Stimulated activated CD8-positive, alpha-beta memory T cell treated with anti-CD3 and anti-CD28 coated beads, Interleukin-15, amount 100 ng/mL, for 4 hours (primary cell): ENCODE data around the gene PRR23A.

Experiments
- DNase-seq, 2 donors: peaks; one replicate each; pipeline ENCODE4 v3.0.0-alpha.2; 2020; ENCODE audit warnings: low read depth in 2 of 2

PRR23A gene

DNA sequence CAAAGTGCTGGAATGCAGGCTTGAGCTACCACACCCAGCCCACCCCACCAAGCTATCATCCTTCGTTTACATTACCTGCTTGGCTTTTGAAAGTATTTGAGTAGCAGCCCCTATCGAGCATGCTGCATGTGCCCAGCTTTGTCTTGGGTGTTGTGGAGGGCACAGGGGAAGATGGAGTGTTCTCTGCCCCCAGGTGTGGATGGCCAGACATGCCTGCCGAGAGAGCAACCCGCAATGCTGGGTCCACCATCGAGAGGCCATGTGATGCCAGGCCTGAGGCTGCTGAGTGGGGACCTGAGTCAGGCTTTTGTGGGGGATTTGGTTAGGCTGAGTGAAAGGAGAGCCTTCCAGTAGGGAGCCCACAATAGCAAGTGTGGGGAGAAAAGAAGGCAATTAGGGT lies 33.1 kb downstream of the PRR23A start:
- DNase-seq = no peak

- no peak for DNase-seq
Measured at GRCh38 chr3:138971766-138972320, 34.2 kb downstream of the PRR23A start.

DNA sequence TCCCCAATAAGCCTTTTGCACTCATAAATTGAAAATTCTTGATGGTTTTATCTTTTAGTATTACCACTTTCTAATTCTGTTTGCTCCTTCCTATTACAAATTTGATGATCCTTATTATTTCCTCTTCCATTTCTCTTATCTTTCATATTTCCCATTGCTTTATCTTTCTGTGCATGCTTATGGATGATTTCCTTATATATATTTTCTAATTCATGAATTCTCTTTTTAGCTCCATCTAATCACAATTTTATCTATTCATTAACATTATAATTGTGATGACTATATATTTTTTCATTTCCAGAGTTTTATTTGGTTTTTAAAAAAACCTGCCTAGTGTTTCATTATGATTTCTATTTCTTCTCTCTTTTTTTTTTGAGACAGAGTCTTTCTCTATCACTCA lies 41.1 kb downstream of the PRR23A start:
- no peak for DNase-seq

GRCh38 chr3:138964264-138964663 lies 41.8 kb downstream of the PRR23A start:
- DNase-seq = no peak

- DNase-seq = no peak
Measured at GRCh38 chr3:138962854-138963560, 43.1 kb downstream of the PRR23A start.

DNA sequence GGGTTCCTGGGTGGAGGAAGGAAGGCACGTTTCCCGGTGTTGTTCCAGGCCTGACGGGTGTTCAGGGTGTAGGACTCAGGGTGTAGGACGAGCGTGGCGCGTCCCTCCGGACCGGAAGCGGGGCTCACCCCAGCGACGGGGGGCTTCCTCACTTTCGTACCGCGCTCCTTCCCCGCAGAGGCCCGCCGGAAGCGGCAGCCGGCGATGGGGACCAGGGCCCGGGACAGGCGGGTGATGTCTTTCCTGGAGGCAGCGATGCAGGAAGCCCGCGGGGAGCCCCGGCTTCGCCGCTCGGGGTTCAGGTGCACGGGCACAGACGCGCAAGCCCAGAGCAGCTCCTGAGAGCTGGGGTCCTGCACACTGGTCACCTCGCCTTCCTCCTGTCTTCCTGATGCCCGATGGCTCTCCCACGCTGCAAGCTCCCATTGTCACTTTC lies 45.6 kb downstream of the PRR23A start:
- DNase-seq = no peak
